NCI-H345 treated with DMSO at 0.1 percent for 48 hours (cell line): ENCODE measurements around the gene ZNF10.

Experiments
- DNase-seq: peaks from one replicate; lab custom pipeline; 2025; ENCODE audit not compliant: unreplicated experiment; lab: John Stamatoyannopoulos, UW

The ZNF10 gene

DNA sequence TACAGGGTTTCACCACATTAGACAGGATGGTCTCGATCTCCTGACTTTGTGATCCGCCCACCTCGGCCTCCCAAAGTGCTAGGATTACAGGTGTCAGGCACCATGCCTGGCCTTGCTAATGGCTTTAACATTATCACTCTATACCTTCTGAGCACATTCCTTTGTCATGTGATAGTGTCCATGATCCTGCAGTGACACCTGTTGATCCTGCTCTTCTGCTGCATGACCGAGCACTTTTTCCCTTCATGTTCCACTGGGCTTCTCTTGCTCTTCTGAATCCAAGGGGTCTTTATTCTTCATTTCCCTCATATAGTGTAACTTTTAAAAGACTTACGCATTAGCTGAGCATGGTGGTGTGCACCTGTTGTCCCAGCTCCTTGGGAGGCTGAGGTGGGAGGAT lies 62.4 kb downstream of the ZNF10 start:
- no peak for DNase-seq

- DNase-seq: no peak
Measured at GRCh38 chr12:133201888-133202287, 71.5 kb downstream of the ZNF10 start.

- DNase-seq: no peak
Measured at GRCh38 chr12:133202493-133203343, 72.3 kb downstream of the ZNF10 start.

GRCh38 chr12:133203344-133204263 lies 73.2 kb downstream of the ZNF10 start:
- DNase-seq: no peak

- DNase-seq: no peak
Measured at GRCh38 chr12:133204264-133204603, 73.8 kb downstream of the ZNF10 start.

DNA sequence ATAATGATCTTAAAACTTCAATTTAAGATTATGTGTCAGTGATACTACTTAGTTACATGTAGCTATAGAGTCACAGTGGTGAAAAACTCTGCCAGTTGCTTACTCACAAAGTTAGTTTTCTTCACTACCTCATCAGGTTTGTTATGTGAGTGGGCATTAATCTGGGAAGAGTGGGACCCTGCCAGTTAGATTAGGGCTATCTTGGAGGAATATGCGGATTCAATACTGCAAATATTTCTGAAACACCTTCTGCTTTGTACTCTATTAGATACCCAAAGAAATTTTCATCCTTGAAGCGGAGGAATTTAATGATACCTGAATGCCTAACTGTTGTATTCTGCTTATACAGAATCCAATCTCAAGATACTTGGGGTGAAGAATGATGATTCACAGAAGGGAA lies 76.0 kb downstream of the ZNF10 start:
- DNase-seq: no peak
